ENCODE results near the gene CRTAP. TPM values are rescaled to one million over a fixed set of nuclear protein-coding genes. Genes with fewer than 3 reads are reported as not detected.
"Not testable (repeated sequence)": the region's sequence is repeated elsewhere in the genome, so short reads cannot be mapped to it uniquely, and the experiment has no call there.

CRTAP gene
- total and polyA plus RNA-seq, 5 donors from 2014 or later = 44.0 to 112 (median 97.5) TPM

- Histone ChIP-seq H3K27ac (ENCODE audit: insufficient read depth, low read length, poor library complexity, severe bottlenecking) (no peak overlapping the region), H3K36me3 (ENCODE audit: control insufficient read depth, insufficient read depth, low read length) (no peaks in the 10 kb centered on the region), H3K27me3 (ENCODE audit: control insufficient read depth, insufficient read depth, low read length) (peaks cover 17% of the 10 kb centered on the region), H3K4me1 (ENCODE audit: control insufficient read depth, insufficient read depth, low read length, poor library complexity, severe bottlenecking) (no peaks in the 10 kb centered on the region), H3K9me3 (ENCODE audit: control insufficient read depth in 2 of 2, low read length in 2 of 2) (no peaks in the 10 kb centered on the region), H3K4me3 (ENCODE audit: low read depth, low read length) (no peak overlapping the region)
- Mint-ChIP-seq H3K27ac (no peak overlapping the region), H3K9me3 (peaks cover 0 to 1% (median 0%) of the 10 kb centered on the region in 7 donors), H3K36me3 (no peaks in the 10 kb centered on the region), H3K4me3 (no peak overlapping the region), H3K27me3 (peaks cover 48% of the 10 kb centered on the region), H3K4me1 (no peaks in the 10 kb centered on the region)
- ATAC-seq (ENCODE audit: low read depth in 2 of 2) (no peak), DNase-seq (no peak)
Measured at GRCh38 chr3:33155301-33155700, 41.5 kb downstream of the CRTAP start.

DNA sequence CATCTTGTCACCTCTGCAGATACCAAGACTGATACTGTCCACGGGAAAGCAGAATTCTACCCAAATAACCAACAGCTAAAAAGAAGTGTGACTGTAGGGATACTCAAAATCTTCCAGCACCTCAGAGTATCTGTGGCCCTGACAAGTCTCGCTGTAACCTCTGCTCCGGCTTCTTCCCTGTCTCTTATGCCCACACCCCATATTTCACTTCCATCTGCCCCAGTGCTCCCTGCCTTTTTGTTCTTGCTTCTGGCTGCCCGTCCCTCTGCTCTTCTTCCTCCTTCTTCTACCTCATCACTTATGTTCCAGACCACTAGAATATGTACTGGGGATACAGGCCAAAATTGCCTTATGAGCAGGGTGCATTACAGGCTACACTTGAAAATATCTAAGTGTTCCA lies 45.4 kb downstream of the CRTAP start:
- Histone ChIP-seq H3K4me3 (ENCODE audit: low read depth, low read length) (no peak overlapping the region), H3K9me3 (ENCODE audit: control insufficient read depth in 2 of 2, low read length in 2 of 2) (no peaks in the 10 kb centered on the region), H3K36me3 (ENCODE audit: control insufficient read depth, insufficient read depth, low read length) (no peaks in the 10 kb centered on the region), H3K27ac (ENCODE audit: insufficient read depth, low read length, poor library complexity, severe bottlenecking) (no peak overlapping the region), H3K4me1 (ENCODE audit: control insufficient read depth, insufficient read depth, low read length, poor library complexity, severe bottlenecking) (no peaks in the 10 kb centered on the region), H3K27me3 (ENCODE audit: control insufficient read depth, insufficient read depth, low read length) (peaks cover 15% of the 10 kb centered on the region)
- no peaks in the 10 kb centered on the region for H3K36me3 Mint-ChIP-seq
- H3K4me3 Mint-ChIP-seq = no peak overlapping the region
- peaks cover 0 to 5% (median 0%) of the 10 kb centered on the region in 4 donors for H3K4me1 Mint-ChIP-seq
- H3K9me3 Mint-ChIP-seq = peaks cover 0 to 1% (median 0%) of the 10 kb centered on the region in 7 donors
- peaks cover 74% of the 10 kb centered on the region for H3K27me3 Mint-ChIP-seq
- ATAC-seq (ENCODE audit: low read depth in 2 of 2) (no peak), DNase-seq (no peak)
- peak overlapping the region in 1 of 3 donors; percentile 22 for H3K27ac Mint-ChIP-seq

GRCh38 chr3:33159981-33160380 lies 46.2 kb downstream of the CRTAP start:
- H3K4me3 Mint-ChIP-seq = no peak overlapping the region
- ATAC-seq (ENCODE audit: low read depth in 2 of 2) (no peak), DNase-seq (no peak)
- H3K4me1 ChIP-seq (ENCODE audit: control insufficient read depth, insufficient read depth, low read length, poor library complexity, severe bottlenecking) = no peaks in the 10 kb centered on the region
- H3K4me1 Mint-ChIP-seq = peaks cover 0 to 5% (median 0%) of the 10 kb centered on the region in 4 donors
- H3K27me3 ChIP-seq (ENCODE audit: control insufficient read depth, insufficient read depth, low read length) = peaks cover 15% of the 10 kb centered on the region
- H3K4me3 ChIP-seq (ENCODE audit: low read depth, low read length) = no peak overlapping the region
- H3K9me3 ChIP-seq (ENCODE audit: control insufficient read depth in 2 of 2, low read length in 2 of 2) = no peaks in the 10 kb centered on the region
- no peak overlapping the region for H3K27ac ChIP-seq (ENCODE audit: insufficient read depth, low read length, poor library complexity, severe bottlenecking)
- H3K27me3 Mint-ChIP-seq = peaks cover 75% of the 10 kb centered on the region
- no peaks in the 10 kb centered on the region for H3K36me3 ChIP-seq (ENCODE audit: control insufficient read depth, insufficient read depth, low read length)
- no peak overlapping the region for H3K27ac Mint-ChIP-seq
- peaks cover 0 to 1% (median 0%) of the 10 kb centered on the region in 7 donors for H3K9me3 Mint-ChIP-seq
- no peaks in the 10 kb centered on the region for H3K36me3 Mint-ChIP-seq

GRCh38 chr3:33162621-33163020 lies 48.8 kb downstream of the CRTAP start:
- not testable (repeated sequence) for H3K4me3 Mint-ChIP-seq; ATAC-seq (ENCODE audit: low read depth in 2 of 2); H3K36me3 ChIP-seq (ENCODE audit: control insufficient read depth, insufficient read depth, low read length); H3K9me3 Mint-ChIP-seq; H3K36me3 Mint-ChIP-seq; H3K4me1 ChIP-seq (ENCODE audit: control insufficient read depth, insufficient read depth, low read length, poor library complexity, severe bottlenecking); H3K27ac ChIP-seq (ENCODE audit: insufficient read depth, low read length, poor library complexity, severe bottlenecking); H3K4me3 ChIP-seq (ENCODE audit: low read depth, low read length); DNase-seq; H3K9me3 ChIP-seq (ENCODE audit: control insufficient read depth in 2 of 2, low read length in 2 of 2); H3K4me1 Mint-ChIP-seq; H3K27ac Mint-ChIP-seq
- peaks cover 11% of the 10 kb centered on the region for H3K27me3 ChIP-seq (ENCODE audit: control insufficient read depth, insufficient read depth, low read length)
- peaks cover 59% of the 10 kb centered on the region for H3K27me3 Mint-ChIP-seq

- H3K9me3 ChIP-seq (ENCODE audit: control insufficient read depth in 2 of 2, low read length in 2 of 2) = no peaks in the 10 kb centered on the region
- no peak overlapping the region for H3K4me3 Mint-ChIP-seq
- H3K27me3 Mint-ChIP-seq = peaks cover 33% of the 10 kb centered on the region
- H3K36me3 Mint-ChIP-seq = no peaks in the 10 kb centered on the region
- no peak overlapping the region for H3K4me3 ChIP-seq (ENCODE audit: low read depth, low read length)
- H3K9me3 Mint-ChIP-seq = no peaks in the 10 kb centered on the region
- no peaks in the 10 kb centered on the region for H3K4me1 ChIP-seq (ENCODE audit: control insufficient read depth, insufficient read depth, low read length, poor library complexity, severe bottlenecking)
- ATAC-seq (ENCODE audit: low read depth in 2 of 2) (no peak), DNase-seq (no peak)
- no peaks in the 10 kb centered on the region for H3K36me3 ChIP-seq (ENCODE audit: control insufficient read depth, insufficient read depth, low read length)
- H3K27ac Mint-ChIP-seq = no peak overlapping the region
- H3K27me3 ChIP-seq (ENCODE audit: control insufficient read depth, insufficient read depth, low read length) = peaks cover 8% of the 10 kb centered on the region
- peaks cover 0 to 5% (median under 1%) of the 10 kb centered on the region in 4 donors for H3K4me1 Mint-ChIP-seq
- H3K27ac ChIP-seq (ENCODE audit: insufficient read depth, low read length, poor library complexity, severe bottlenecking) = no peak overlapping the region
Measured at GRCh38 chr3:33165372-33165771, 51.6 kb downstream of the CRTAP start.

- Histone ChIP-seq H3K4me3 (ENCODE audit: low read depth, low read length) (no peak overlapping the region), H3K9me3 (ENCODE audit: control insufficient read depth in 2 of 2, low read length in 2 of 2) (no peaks in the 10 kb centered on the region), H3K36me3 (ENCODE audit: control insufficient read depth, insufficient read depth, low read length) (no peaks in the 10 kb centered on the region), H3K4me1 (ENCODE audit: control insufficient read depth, insufficient read depth, low read length, poor library complexity, severe bottlenecking) (no peaks in the 10 kb centered on the region), H3K27me3 (ENCODE audit: control insufficient read depth, insufficient read depth, low read length) (peaks cover 4% of the 10 kb centered on the region), H3K27ac (ENCODE audit: insufficient read depth, low read length, poor library complexity, severe bottlenecking) (no peak overlapping the region)
- H3K27me3 Mint-ChIP-seq = peaks cover 26% of the 10 kb centered on the region
- no peak overlapping the region for H3K4me3 Mint-ChIP-seq
- H3K27ac Mint-ChIP-seq = no peak overlapping the region
- peaks cover 0 to 5% (median under 1%) of the 10 kb centered on the region in 4 donors for H3K4me1 Mint-ChIP-seq
- no peaks in the 10 kb centered on the region for H3K9me3 Mint-ChIP-seq
- no peak for DNase-seq
- no peaks in the 10 kb centered on the region for H3K36me3 Mint-ChIP-seq
- ATAC-seq (ENCODE audit: low read depth in 2 of 2) = no peak
Measured at GRCh38 chr3:33166095-33166494, 52.3 kb downstream of the CRTAP start.

- Histone ChIP-seq H3K4me1 (ENCODE audit: control insufficient read depth, insufficient read depth, low read length, poor library complexity, severe bottlenecking) (no peaks in the 10 kb centered on the region), H3K4me3 (ENCODE audit: low read depth, low read length) (no peak overlapping the region), H3K27ac (ENCODE audit: insufficient read depth, low read length, poor library complexity, severe bottlenecking) (no peak overlapping the region), H3K36me3 (ENCODE audit: control insufficient read depth, insufficient read depth, low read length) (no peaks in the 10 kb centered on the region), H3K27me3 (ENCODE audit: control insufficient read depth, insufficient read depth, low read length) (no peaks in the 10 kb centered on the region), H3K9me3 (ENCODE audit: control insufficient read depth in 2 of 2, low read length in 2 of 2) (no peaks in the 10 kb centered on the region)
- H3K36me3 Mint-ChIP-seq = no peaks in the 10 kb centered on the region
- DNase-seq (no peak), ATAC-seq (ENCODE audit: low read depth in 2 of 2) (no peak)
- no peak overlapping the region for H3K4me3 Mint-ChIP-seq
- peaks cover 0 to 2% (median 0%) of the 10 kb centered on the region in 7 donors for H3K9me3 Mint-ChIP-seq
- H3K27ac Mint-ChIP-seq = peak overlapping the region in 1 of 3 donors; percentile 61
- H3K27me3 Mint-ChIP-seq = peaks cover 17% of the 10 kb centered on the region
- H3K4me1 Mint-ChIP-seq = peaks cover 2 to 9% (median 6%) of the 10 kb centered on the region in 4 donors
Measured at GRCh38 chr3:33167284-33167683, 53.5 kb downstream of the CRTAP start.

GRCh38 chr3:33167716-33168336 lies 54.0 kb downstream of the CRTAP start:
- no peak for DNase-seq
- Mint-ChIP-seq H3K9me3 (peaks cover 0 to 2% (median 0%) of the 10 kb centered on the region in 7 donors), H3K36me3 (no peaks in the 10 kb centered on the region), H3K4me1 (peaks cover 4 to 9% (median 6%) of the 10 kb centered on the region in 4 donors), H3K27me3 (peaks cover 11% of the 10 kb centered on the region), H3K27ac (peak overlapping the region in 2 of 3 donors; percentile 42 to 61), H3K4me3 (peak overlapping the region in 1 of 4 donors; percentile 39)
- Histone ChIP-seq H3K27me3 (ENCODE audit: control insufficient read depth, insufficient read depth, low read length) (no peaks in the 10 kb centered on the region), H3K27ac (ENCODE audit: insufficient read depth, low read length, poor library complexity, severe bottlenecking) (no peak overlapping the region), H3K9me3 (ENCODE audit: control insufficient read depth in 2 of 2, low read length in 2 of 2) (no peaks in the 10 kb centered on the region), H3K4me1 (ENCODE audit: control insufficient read depth, insufficient read depth, low read length, poor library complexity, severe bottlenecking) (no peaks in the 10 kb centered on the region), H3K36me3 (ENCODE audit: control insufficient read depth, insufficient read depth, low read length) (no peaks in the 10 kb centered on the region), H3K4me3 (ENCODE audit: low read depth, low read length) (no peak overlapping the region)
- no peak for ATAC-seq (ENCODE audit: low read depth in 2 of 2)
